Trophoblast cell (in vitro differentiated cells and primary cell): ENCODE measurements around the gene DNAJC16.
"Not testable (repeated sequence)": the region's sequence is repeated elsewhere in the genome, so short reads cannot be mapped to it uniquely, and the experiment has no call there.

Experiments
- DNase-seq, 2 donors: peaks; one replicate each; pipeline ENCODE4 v3.0.0-alpha.2; 2016
- H2AFZ ChIP-seq: 2 replicates; pipeline ENCODE4 v1.6.1; 2013; ENCODE audit warnings: low read length, moderate library complexity, mild to moderate bottlenecking; ENCODE audit not compliant: insufficient read depth, poor library complexity
- H2AK5ac ChIP-seq: 2 replicates; pipeline ENCODE4 v1.6.1; 2013; ENCODE audit warnings: mild to moderate bottlenecking, low read length
- H2BK120ac ChIP-seq: 2 replicates; pipeline ENCODE4 v1.6.1; 2013; ENCODE audit warnings: low read length, mild to moderate bottlenecking, moderate library complexity; ENCODE audit not compliant: insufficient read depth, poor library complexity
- H2BK12ac ChIP-seq: 2 replicates; pipeline ENCODE4 v1.6.1; 2013; ENCODE audit warnings: mild to moderate bottlenecking, low read length, moderate library complexity
- H2BK5ac ChIP-seq: 2 replicates; pipeline ENCODE4 v1.6.1; 2013; ENCODE audit warnings: low read length, low read depth, moderate library complexity, mild to moderate bottlenecking; ENCODE audit not compliant: poor library complexity
- H3K14ac ChIP-seq: 2 replicates; pipeline ENCODE4 v1.6.1; 2013; ENCODE audit warnings: mild to moderate bottlenecking, low read length
- H3K18ac ChIP-seq: 2 replicates; pipeline ENCODE4 v1.6.1; 2013; ENCODE audit warnings: mild to moderate bottlenecking, low read length
- H3K23ac ChIP-seq: 2 replicates; pipeline ENCODE4 v1.6.1; 2013; ENCODE audit warnings: low read length
- H3K27ac ChIP-seq: 2 replicates; pipeline ENCODE4 v1.5.1; 2013; ENCODE audit warnings: low read depth, mild to moderate bottlenecking, inconsistent platforms, low read length, moderate library complexity
- H3K27me3 ChIP-seq: 2 replicates; pipeline ENCODE4 v1.6.1; 2013; ENCODE audit warnings: inconsistent platforms, mild to moderate bottlenecking, low read length, moderate library complexity; ENCODE audit not compliant: insufficient read depth
- H3K36me3 ChIP-seq, 2 experiments: 1 replicate in 1 of 2; 2 replicates in 1 of 2; pipeline ENCODE4 v1.6.1; 2013; ENCODE audit warnings: low read length in 2 of 2, mild to moderate bottlenecking in 2 of 2, moderate library complexity in 1 of 2; ENCODE audit not compliant: insufficient read depth in 2 of 2, control insufficient read depth in 1 of 2
- H3K4ac ChIP-seq: 2 replicates; pipeline ENCODE4 v1.6.1; 2013; ENCODE audit warnings: low read depth, mild to moderate bottlenecking, low read length, moderate library complexity
- H3K4me1 ChIP-seq, 2 experiments: 1 replicate in 1 of 2; 2 replicates in 1 of 2; pipeline ENCODE4 v1.6.1; 2013; ENCODE audit warnings: low read length in 2 of 2, mild to moderate bottlenecking in 2 of 2, moderate library complexity in 1 of 2; ENCODE audit not compliant: insufficient read depth in 2 of 2, control insufficient read depth in 1 of 2
- H3K4me2 ChIP-seq: 2 replicates; pipeline ENCODE4 v1.6.1; 2013; ENCODE audit warnings: inconsistent platforms, mild to moderate bottlenecking, low read length, moderate library complexity
- H3K4me3 ChIP-seq: 2 replicates; pipeline ENCODE4 v1.5.1; 2013; ENCODE audit warnings: mild to moderate bottlenecking, low read depth, low read length, inconsistent platforms
- H3K79me1 ChIP-seq: one replicate; pipeline ENCODE4 v1.6.1; 2013; ENCODE audit warnings: low read length
- H3K79me2 ChIP-seq: 2 replicates; pipeline ENCODE4 v1.6.1; 2013; ENCODE audit warnings: low read length, mild to moderate bottlenecking; ENCODE audit not compliant: control insufficient read depth, insufficient read depth, poor library complexity
- H3K9ac ChIP-seq: 2 replicates; pipeline ENCODE4 v1.6.1; 2013; ENCODE audit warnings: mild to moderate bottlenecking, low read length
- H3K9me3 ChIP-seq: 2 replicates; pipeline ENCODE4 v1.6.1; 2013; ENCODE audit warnings: low read depth, mild to moderate bottlenecking, control low read depth, inconsistent platforms, low read length; ENCODE audit not compliant: insufficient read depth
- H4K12ac ChIP-seq: 2 replicates; pipeline ENCODE4 v1.6.1; 2013; ENCODE audit warnings: low read depth, mild to moderate bottlenecking, low read length, moderate library complexity
- H4K8ac ChIP-seq: 2 replicates; pipeline ENCODE4 v1.6.1; 2013; ENCODE audit warnings: low read depth, mild to moderate bottlenecking, low read length, moderate library complexity
- H4K91ac ChIP-seq: one replicate; pipeline ENCODE4 v1.6.1; 2013; ENCODE audit warnings: low read depth, mild to moderate bottlenecking, low read length, moderate library complexity
- WGBS: extraction: QIAGEN DNeasy Blood & Tissue Kit; methylation state at CpG from one replicate; pipeline ENCODE4 v1.1.7; 2013; ENCODE audit warnings: missing lambda C conversion rate; ENCODE audit not compliant: insufficient read length, insufficient coverage; ENCODE audit errors: extremely low coverage; 5-methylcytosine and 5-hydroxymethylcytosine counted together

The DNAJC16 gene

DNA sequence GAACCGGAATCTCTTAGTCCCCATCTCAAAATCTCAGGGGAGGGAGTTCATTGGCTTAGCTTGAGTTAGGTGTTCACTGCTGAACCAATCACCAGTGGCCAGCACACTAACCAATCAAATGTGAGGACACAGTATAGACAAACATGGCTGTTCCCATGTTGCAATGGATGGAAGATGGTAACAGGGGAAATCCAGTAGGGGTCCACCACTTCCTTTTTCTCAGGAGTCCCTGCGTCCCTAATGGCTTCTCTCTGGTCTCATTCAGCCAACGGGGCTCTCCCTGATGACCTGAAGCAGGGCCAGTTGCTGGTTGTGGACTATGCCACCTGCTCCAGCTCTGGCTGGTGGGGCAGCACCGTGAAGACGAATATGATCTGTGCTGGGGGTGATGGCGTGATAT is 41.0 kb upstream of the DNAJC16 start:
- Histone ChIP-seq H3K36me3 (no peaks in the 10 kb centered on the region), H3K4me2 (no peak overlapping the region), H3K18ac (no peak overlapping the region), H2BK120ac (no peak overlapping the region), H4K8ac (no peak overlapping the region), H2AK5ac (no peak overlapping the region), H2BK5ac (no peak overlapping the region), H2BK12ac (no peak overlapping the region), H3K23ac (no peak overlapping the region), H3K4me3 (no peak overlapping the region), H2AFZ (no peak overlapping the region), H3K14ac (no peak overlapping the region), H3K27ac (no peak overlapping the region), H3K79me2 (no peaks in the 10 kb centered on the region), H3K9ac (no peak overlapping the region), H3K4ac (no peak overlapping the region), H4K91ac (no peak overlapping the region), H3K9me3 (peaks cover 1% of the 10 kb centered on the region), H3K27me3 (no peaks in the 10 kb centered on the region), H4K12ac (no peak overlapping the region), H3K4me1 (no peaks in the 10 kb centered on the region), H3K79me1 (no peaks in the 10 kb centered on the region)
- DNase-seq: no peak
- no CpG with 5 or more reads among the region's 6 CpGs for WGBS

DNA sequence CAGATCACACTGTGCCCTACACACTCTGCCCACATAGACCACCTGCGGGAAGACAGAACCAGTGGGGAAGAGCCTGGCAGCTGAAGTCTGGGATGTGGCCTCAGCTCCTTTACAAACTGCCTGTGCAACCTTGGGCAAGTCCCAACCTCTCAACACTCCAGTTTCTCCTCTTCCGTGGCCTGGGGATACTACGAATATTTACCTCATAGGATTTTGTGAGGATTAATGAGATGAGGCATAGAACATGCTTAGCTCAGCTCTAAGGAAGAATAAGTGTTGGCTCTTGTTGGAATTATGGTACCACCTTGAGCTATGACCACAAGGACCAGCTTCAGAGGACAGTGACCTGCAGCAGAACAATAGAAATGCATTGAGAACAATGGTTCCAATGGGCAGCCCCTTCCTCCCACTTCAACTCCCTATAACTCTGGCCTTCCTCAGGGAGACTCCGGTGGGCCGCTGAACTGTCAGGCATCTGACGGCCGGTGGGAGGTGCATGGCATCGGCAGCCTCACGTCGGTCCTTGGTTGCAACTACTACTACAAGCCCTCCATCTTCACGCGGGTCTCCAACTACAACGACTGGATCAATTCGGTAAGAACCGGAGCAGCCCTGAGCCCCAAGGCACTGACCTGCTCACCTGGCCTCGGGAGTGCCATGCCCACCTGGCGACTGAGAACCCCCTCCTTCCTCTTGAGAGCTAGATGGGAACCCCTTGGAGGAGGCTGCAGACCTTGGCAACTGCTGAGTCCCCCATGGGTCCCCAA is 39.6 kb upstream of the DNAJC16 start:
- H2AK5ac ChIP-seq, H4K8ac ChIP-seq, H3K18ac ChIP-seq, H2BK12ac ChIP-seq, H3K4me3 ChIP-seq, H3K9me3 ChIP-seq, H3K27ac ChIP-seq, H3K23ac ChIP-seq, H3K79me2 ChIP-seq, H3K9ac ChIP-seq, H3K36me3 ChIP-seq, H3K27me3 ChIP-seq, H2BK5ac ChIP-seq, H3K4ac ChIP-seq, H3K14ac ChIP-seq, H2BK120ac ChIP-seq, H2AFZ ChIP-seq, H3K79me1 ChIP-seq, DNase-seq, H3K4me2 ChIP-seq, H4K12ac ChIP-seq, H4K91ac ChIP-seq, H3K4me1 ChIP-seq: not testable (repeated sequence)
- no CpG with 5 or more reads among the region's 17 CpGs for WGBS

DNA sequence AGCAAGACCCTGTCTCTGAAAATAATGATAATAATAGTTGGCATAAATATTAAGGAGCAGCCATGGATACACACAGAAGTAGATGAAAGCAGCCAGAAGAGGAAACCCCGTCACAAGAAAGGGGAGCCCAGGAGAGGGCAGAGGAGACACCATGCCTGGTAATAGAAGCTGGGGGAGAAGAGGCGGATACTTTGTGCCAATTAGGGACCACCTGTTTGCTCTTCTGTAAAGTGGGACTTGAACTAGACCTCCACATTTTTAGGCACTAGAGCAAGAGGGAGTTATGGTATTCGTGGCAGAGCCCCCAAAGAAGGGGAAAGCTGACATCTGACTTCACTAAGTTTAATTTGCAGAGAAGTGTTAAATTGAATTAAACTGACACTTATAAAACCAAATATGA is 38.3 kb upstream of the DNAJC16 start:
- Histone ChIP-seq H3K4me2 (no peak overlapping the region), H3K14ac (no peak overlapping the region), H3K4me1 (peaks cover 3 to 10% of the 10 kb centered on the region in 2 experiments), H3K9ac (no peak overlapping the region), H3K27me3 (no peaks in the 10 kb centered on the region), H2AK5ac (no peak overlapping the region), H3K18ac (no peak overlapping the region), H2AFZ (no peak overlapping the region), H3K4ac (no peak overlapping the region), H3K36me3 (no peaks in the 10 kb centered on the region), H2BK5ac (no peak overlapping the region), H3K79me2 (no peaks in the 10 kb centered on the region), H4K8ac (no peak overlapping the region), H3K4me3 (no peak overlapping the region), H3K23ac (no peak overlapping the region), H4K12ac (no peak overlapping the region), H3K27ac (no peak overlapping the region), H3K9me3 (peaks cover 2% of the 10 kb centered on the region), H2BK12ac (no peak overlapping the region), H2BK120ac (no peak overlapping the region), H4K91ac (no peak overlapping the region), H3K79me1 (no peaks in the 10 kb centered on the region)
- no CpG with 5 or more reads among the region's 3 CpGs for WGBS
- no peak for DNase-seq

DNA sequence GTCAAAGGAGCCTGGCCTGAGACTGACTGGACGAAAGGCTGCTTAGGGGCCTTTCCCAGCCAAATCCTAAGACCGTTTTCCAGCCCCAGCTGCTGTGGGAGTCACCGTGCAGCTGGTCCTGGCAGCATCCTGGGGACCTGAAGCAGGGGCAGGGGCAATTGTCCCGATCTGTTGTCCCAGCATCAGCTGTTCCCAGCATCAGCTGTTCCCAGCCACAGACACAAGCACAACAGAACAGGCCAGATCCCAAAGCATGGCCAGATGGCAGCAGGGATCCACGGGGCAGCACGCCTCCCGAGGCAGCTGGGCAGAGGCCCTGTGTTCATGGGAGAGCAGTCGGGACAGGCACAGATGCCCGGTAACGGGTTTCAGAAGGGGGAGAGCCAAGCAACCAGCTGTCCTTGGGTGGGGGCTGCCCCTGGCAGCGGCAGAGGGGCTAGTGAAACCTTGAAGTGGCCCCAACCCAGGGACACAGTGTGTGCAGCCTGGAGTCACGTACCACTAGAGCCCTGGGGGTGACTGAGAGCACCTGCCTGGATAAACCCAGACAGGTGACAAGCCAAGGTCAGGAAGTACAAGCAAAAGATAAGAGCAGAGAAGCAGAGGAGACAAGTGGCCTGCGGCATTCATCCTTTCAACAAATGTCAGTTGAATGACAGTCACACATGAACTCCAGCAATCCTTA is 37.5 kb upstream of the DNAJC16 start:
- no peak overlapping the region for H2BK120ac ChIP-seq
- no peaks in the 10 kb centered on the region for H3K79me2 ChIP-seq
- DNase-seq: no peak
- H3K18ac ChIP-seq: no peak overlapping the region
- H2AFZ ChIP-seq: no peak overlapping the region
- H3K4me1 ChIP-seq: peaks cover 3 to 16% of the 10 kb centered on the region in 2 experiments
- no peak overlapping the region for H3K4me2 ChIP-seq
- H3K27me3 ChIP-seq: no peaks in the 10 kb centered on the region
- H3K4ac ChIP-seq: no peak overlapping the region
- H3K27ac ChIP-seq: no peak overlapping the region
- no peak overlapping the region for H3K9ac ChIP-seq
- no peak overlapping the region for H2BK5ac ChIP-seq
- H3K36me3 ChIP-seq: no peaks in the 10 kb centered on the region
- WGBS: no CpG with 5 or more reads among the region's 13 CpGs
- H2AK5ac ChIP-seq: no peak overlapping the region
- H4K8ac ChIP-seq: no peak overlapping the region
- no peak overlapping the region for H3K23ac ChIP-seq
- no peak overlapping the region for H4K12ac ChIP-seq
- no peak overlapping the region for H2BK12ac ChIP-seq
- no peak overlapping the region for H3K4me3 ChIP-seq
- H3K79me1 ChIP-seq: no peaks in the 10 kb centered on the region
- peaks cover 2% of the 10 kb centered on the region for H3K9me3 ChIP-seq
- H4K91ac ChIP-seq: no peak overlapping the region
- H3K14ac ChIP-seq: no peak overlapping the region
